Measurements from ENCODE around the gene FSTL4.

FSTL4 gene

GRCh38 chr5:133246053-133246370 is 366.3 kb downstream of the FSTL4 start:
- TF ChIP-seq CTCF (IDR thresholded peaks at IDR 0.05; ENCODE audit: low read length, missing control alignments): no peak
- no peak for DNase-seq (ENCODE audit: low read depth)
- no peak overlapping the region for H3K4me3 ChIP-seq (replicated peaks; ENCODE audit: low read depth, low read length)

GRCh38 chr5:133245191-133246052 is 366.9 kb downstream of the FSTL4 start:
- peak; percentile 86 for DNase-seq (ENCODE audit: low read depth)
- no peak for TF ChIP-seq CTCF (IDR thresholded peaks at IDR 0.05; ENCODE audit: low read length, missing control alignments)
- no peak overlapping the region for H3K4me3 ChIP-seq (replicated peaks; ENCODE audit: low read depth, low read length)

GRCh38 chr5:133244242-133244641 is 368.1 kb downstream of the FSTL4 start:
- no peak for DNase-seq (ENCODE audit: low read depth)
- H3K4me3 ChIP-seq (replicated peaks; ENCODE audit: low read depth, low read length): no peak overlapping the region
- TF ChIP-seq CTCF (IDR thresholded peaks at IDR 0.05; ENCODE audit: low read length, missing control alignments): no peak

GRCh38 chr5:133243196-133243595 is 369.1 kb downstream of the FSTL4 start:
- H3K4me3 ChIP-seq (replicated peaks; ENCODE audit: low read depth, low read length): no peak overlapping the region
- DNase-seq (ENCODE audit: low read depth): no peak
- no peak for TF ChIP-seq CTCF (IDR thresholded peaks at IDR 0.05; ENCODE audit: low read length, missing control alignments)

GRCh38 chr5:133242221-133242835 is 370.0 kb downstream of the FSTL4 start:
- no peak for TF ChIP-seq CTCF (IDR thresholded peaks at IDR 0.05; ENCODE audit: low read length, missing control alignments)
- H3K4me3 ChIP-seq (replicated peaks; ENCODE audit: low read depth, low read length): no peak overlapping the region
- no peak for DNase-seq (ENCODE audit: low read depth)

- TF ChIP-seq CTCF (IDR thresholded peaks at IDR 0.05; ENCODE audit: low read length, missing control alignments): no peak
- DNase-seq (ENCODE audit: low read depth): no peak
- no peak overlapping the region for H3K4me3 ChIP-seq (replicated peaks; ENCODE audit: low read depth, low read length)
These were observed 370.9 kb downstream of the FSTL4 start for GRCh38 chr5:133241179-133242092.
